ENCODE measurements around the gene CLNK. TPM values are rescaled to one million over a fixed set of nuclear protein-coding genes. Genes with fewer than 3 reads are reported as not detected.

The CLNK gene
- total and polyA plus RNA-seq, 2 of the 8 experiments (the other 6 are each of a cell fraction or from before 2014, with no cell fraction given) = not detected

- no peak for TF ChIP-seq POLR2AphosphoS5 (IDR thresholded peaks at IDR 0.05; ENCODE audit: low read depth, low read length)
- no peak for TF ChIP-seq YY1 (IDR thresholded peaks at IDR 0.05; ENCODE audit: low read depth, low read length)
- TF ChIP-seq CHD2 (IDR thresholded peaks at IDR 0.05; ENCODE audit: low read length) = no peak
- TF ChIP-seq SIX5 (IDR thresholded peaks at IDR 0.05; ENCODE audit: low read depth, low read length) = no peak
- no peak for TF ChIP-seq CHD1 (IDR thresholded peaks at IDR 0.05; ENCODE audit: low read depth, low read length)
Measured at GRCh38 chr4:10529291-10530136, 155.1 kb downstream of the CLNK start (continued).
